ENCODE results near the gene SLC35D1.

DNA sequence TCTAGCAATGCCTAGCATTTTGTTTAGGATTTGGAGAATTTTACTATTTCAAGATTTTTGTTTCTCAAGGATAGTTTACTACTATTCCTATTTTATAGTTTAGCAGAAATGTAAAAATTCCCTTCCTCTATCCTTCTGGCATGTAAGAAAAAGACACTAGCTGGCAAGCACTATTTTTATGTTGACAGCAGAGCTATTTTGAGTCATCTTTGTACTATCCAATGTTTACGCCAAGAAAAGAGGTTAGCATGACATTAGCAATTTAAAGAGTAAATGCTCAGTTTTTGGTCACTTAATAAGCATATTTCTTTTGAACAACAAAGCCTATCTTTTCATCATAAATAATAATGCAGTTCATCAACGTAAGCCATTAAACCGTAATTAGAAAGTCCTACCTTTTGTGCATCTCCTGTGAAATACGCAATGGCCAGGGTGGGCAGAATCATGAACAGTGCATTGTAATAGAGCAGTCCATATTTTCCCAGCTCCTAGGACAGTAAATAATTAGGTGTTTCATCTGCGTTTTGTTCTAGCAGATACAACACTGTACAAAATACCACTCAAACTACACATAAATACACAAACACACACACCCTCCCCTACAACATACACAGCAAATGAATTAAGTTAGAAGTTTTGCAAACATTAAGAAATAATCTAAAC lies 12.0 kb downstream of the SLC35D1 start:
- TF ChIP-seq EZH2phosphoT487 (IDR thresholded peaks at IDR 0.05; ENCODE audit: insufficient read depth, low read depth), result no peak
- TF ChIP-seq EZH2 (IDR thresholded peaks at IDR 0.05; ENCODE audit: insufficient read depth, poor library complexity, severe bottlenecking), result no peak
